GM23338 (cell line): ENCODE data around the gene AEBP2. TPM values are rescaled to one million over a fixed set of nuclear protein-coding genes. Genes with fewer than 3 reads are reported as not detected.
A peak's percentile ranks its signal among the peaks of the same experiment; 100 is the strongest.

Experiments
- ATAC-seq: fragments of 200-7000 bp; cut with Tn5 transposase; 3 replicates; pipeline ENCODE4 v1.9.1; 2020
- DNase-seq: peaks from one replicate; pipeline ENCODE4 v3.0.0-alpha.2; 2015; ENCODE audit warnings: low spot score
- H2AFZ ChIP-seq: fragments of 200-600 bp; sonication (generic); 2 replicates; pipeline ENCODE4 v1.8.0; 2016; ENCODE audit warnings: antibody characterized with exemption, mild to moderate bottlenecking, moderate library complexity
- H3F3A ChIP-seq: fragments of 200-600 bp; sonication (generic); replicated peaks from 2 replicates; pipeline ENCODE4 v1.8.0; 2017; ENCODE audit warnings: antibody characterized with exemption, mixed run types, low read depth
- H3K27ac ChIP-seq: fragments of 200-600 bp; sonication (generic); 2 replicates; pipeline ENCODE4 v1.6.1; 2016; ENCODE audit warnings: low read depth
- H3K27me3 ChIP-seq: fragments of 200-600 bp; sonication (generic); 2 replicates; pipeline ENCODE4 v1.8.0; 2016; ENCODE audit warnings: mild to moderate bottlenecking, mixed run types, moderate library complexity; ENCODE audit not compliant: insufficient read depth
- H3K36me3 ChIP-seq: fragments of 200-600 bp; sonication (generic); 2 replicates; pipeline ENCODE4 v1.8.0; 2016; ENCODE audit warnings: mild to moderate bottlenecking; ENCODE audit not compliant: insufficient read depth
- H3K4me1 ChIP-seq: fragments of 200-600 bp; sonication (generic); 2 replicates; pipeline ENCODE4 v1.8.0; 2016; ENCODE audit warnings: mild to moderate bottlenecking, moderate library complexity; ENCODE audit not compliant: insufficient read depth
- H3K4me2 ChIP-seq: fragments of 200-600 bp; sonication (generic); 2 replicates; pipeline ENCODE4 v1.7.1; 2017; ENCODE audit warnings: mixed run types
- H3K4me3 ChIP-seq: fragments of 200-600 bp; sonication (generic); 2 replicates; pipeline ENCODE4 v1.6.1; 2016; ENCODE audit warnings: mixed run types
- H3K79me2 ChIP-seq: fragments of 200-600 bp; sonication (generic); replicated peaks from 2 replicates; pipeline ENCODE4 v1.8.0; 2017; ENCODE audit warnings: mild to moderate bottlenecking; ENCODE audit not compliant: insufficient read depth
- H3K9me2 ChIP-seq: fragments of 200-600 bp; sonication (generic); 2 replicates; pipeline ENCODE4 v1.8.0; 2017; ENCODE audit not compliant: insufficient read depth
- H4K20me1 ChIP-seq: fragments of 200-600 bp; sonication (generic); replicated peaks from 2 replicates; pipeline ENCODE4 v1.8.0; 2017; ENCODE audit warnings: mild to moderate bottlenecking; ENCODE audit not compliant: insufficient read depth
- H3K27ac Mint-ChIP-seq: 2 replicates; pipeline ENCODE4 v1.8.0; 2020; ENCODE audit warnings: inconsistent platforms, mild to moderate bottlenecking, moderate library complexity, mixed read lengths
- H3K27me3 Mint-ChIP-seq: 3 replicates; pipeline ENCODE4 v1.8.0; 2022; ENCODE audit warnings: low read depth, mild to moderate bottlenecking, moderate library complexity, mixed read lengths, inconsistent platforms; ENCODE audit not compliant: insufficient read depth, poor library complexity
- H3K36me3 Mint-ChIP-seq: 3 replicates; pipeline ENCODE4 v1.8.0; 2021; ENCODE audit warnings: low read depth, mild to moderate bottlenecking, inconsistent platforms, moderate library complexity, mixed read lengths
- H3K4me1 Mint-ChIP-seq: 3 replicates; pipeline ENCODE4 v1.8.0; 2020; ENCODE audit warnings: mild to moderate bottlenecking, inconsistent platforms, mixed read lengths
- H3K4me3 Mint-ChIP-seq: 3 replicates; pipeline ENCODE4 v1.8.0; 2021; ENCODE audit warnings: moderate library complexity, mild to moderate bottlenecking, inconsistent platforms, mixed read lengths
- H3K9me3 Mint-ChIP-seq: 3 replicates; pipeline ENCODE4 v1.8.0; 2020; ENCODE audit warnings: moderate library complexity, mild to moderate bottlenecking, inconsistent platforms, mixed read lengths
- CREB1 ChIP-seq: fragments of 250-450 bp; sonication (Bioruptor Pico); IDR thresholded peaks from 2 replicates; pipeline ENCODE4 v1.5.0; 2020; ENCODE audit warnings: low read depth, mild to moderate bottlenecking, moderate library complexity
- CTCF ChIP-seq, 2 experiments: fragments of 200-600 bp in 1 of 2; sonication (generic) in 1 of 2; conservative IDR thresholded peaks; 2 replicates each; pipeline versions ENCODE4 v1.5.1 to v1.6.1; 2016 to 2017; ENCODE audit warnings: antibody characterized with exemption in 2 of 2, low read depth in 2 of 2, mild to moderate bottlenecking in 2 of 2, moderate library complexity in 1 of 2
- ETS1 ChIP-seq: IDR thresholded peaks from 2 replicates; pipeline ENCODE4 v1.6.1; 2016; ENCODE audit warnings: antibody characterized with exemption
- EZH2 ChIP-seq: fragments of 200-600 bp; sonication (generic); IDR thresholded peaks from one replicate; pipeline ENCODE4 v1.8.0; 2017; ENCODE audit warnings: antibody characterized with exemption, mild to moderate bottlenecking, low read depth; ENCODE audit not compliant: unreplicated experiment
- EZH2phosphoT487 ChIP-seq: fragments of 200-600 bp; sonication (generic); IDR thresholded peaks from one replicate; pipeline ENCODE4 v1.8.1; 2018; ENCODE audit warnings: antibody characterized with exemption; ENCODE audit not compliant: unreplicated experiment
- JUNB ChIP-seq: IDR thresholded peaks from one replicate; pipeline ENCODE4 v1.6.1; 2016; ENCODE audit warnings: antibody characterized with exemption; ENCODE audit not compliant: unreplicated experiment
- NANOG ChIP-seq: IDR thresholded peaks from 2 replicates; pipeline ENCODE4 v1.6.1; 2016; ENCODE audit warnings: antibody characterized with exemption, borderline replicate concordance
- POLR2AphosphoS5 ChIP-seq: IDR thresholded peaks from 2 replicates; pipeline ENCODE4 v1.6.1; 2016; ENCODE audit warnings: antibody characterized with exemption, low read depth
- REST ChIP-seq: IDR thresholded peaks from one replicate; pipeline ENCODE4 v1.6.1; 2018; ENCODE audit warnings: antibody characterized with exemption; ENCODE audit not compliant: unreplicated experiment
- STAT1 ChIP-seq: IDR thresholded peaks from one replicate; pipeline ENCODE4 v1.6.1; 2016; ENCODE audit warnings: antibody characterized with exemption; ENCODE audit not compliant: unreplicated experiment
- ZNF114 ChIP-seq: fragments of 250-450 bp; sonication (Bioruptor Pico); IDR thresholded peaks from 2 replicates; pipeline ENCODE4 v1.5.0; 2020; ENCODE audit warnings: mild to moderate bottlenecking, moderate library complexity
- ZNF331 ChIP-seq: fragments of 250-450 bp; sonication (Bioruptor Pico); IDR thresholded peaks from 2 replicates; pipeline ENCODE4 v1.5.0; 2020; ENCODE audit warnings: low read depth, mild to moderate bottlenecking, moderate library complexity
- ZNF462 ChIP-seq: fragments of 250-450 bp; sonication (Bioruptor Pico); IDR thresholded peaks from 2 replicates; pipeline ENCODE4 v1.5.0; 2020; ENCODE audit warnings: mild to moderate bottlenecking, moderate library complexity
- polyA plus RNA-seq: library from polyadenylated mRNA; unstranded; fragments of >200 nt; fragmentation: Nextera tagmentation; extraction: Ambion mirVana; gene quantifications from 2 replicates; pipeline ENCODE4 v1.2.1, GENCODE V29; 2016
- total RNA-seq: library from RNA; depleted of rRNA; stranded (reverse); fragments of >200 nt; shearing (Covaris generic); gene quantifications from 2 replicates; pipeline ENCODE4 v1.2.3, GENCODE V29; 2014

Gene AEBP2
- total and polyA plus RNA-seq, 2 experiments from 2014 or later, result 39.3 to 48.1 TPM

DNA sequence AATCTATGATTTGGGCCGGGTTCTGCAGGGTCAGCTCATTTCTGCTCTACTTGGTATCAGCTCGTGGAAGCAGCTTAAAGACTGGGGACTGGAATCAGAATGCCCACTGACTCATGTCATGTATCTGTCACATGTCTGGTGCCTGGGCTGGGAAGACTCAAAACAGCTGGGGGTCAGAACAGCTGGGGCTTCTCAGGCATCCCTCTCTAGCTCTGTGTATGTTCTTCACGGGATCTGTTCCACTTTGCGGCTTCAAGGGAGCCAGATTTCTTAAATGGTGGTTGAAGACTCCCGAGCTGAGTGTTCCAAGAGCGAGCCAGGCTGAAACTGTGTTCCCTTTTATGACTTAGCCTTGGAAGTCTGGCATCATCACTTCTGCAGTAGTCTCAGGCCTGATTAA, 11.9 kb downstream of the AEBP2 start:
- peaks cover 38% of the 10 kb centered on the region for H3K36me3 Mint-ChIP-seq
- peaks cover 62% of the 10 kb centered on the region for H3K4me1 Mint-ChIP-seq
- Histone ChIP-seq H4K20me1 (peaks cover 88% of the 10 kb centered on the region), H3K27me3 (no peaks in the 10 kb centered on the region), H2AFZ (no peak overlapping the region), H3K27ac (no peak overlapping the region), H3F3A (no peaks in the 10 kb centered on the region), H3K9me2 (no peaks in the 10 kb centered on the region), H3K4me2 (no peak overlapping the region), H3K4me1 (peaks cover 39% of the 10 kb centered on the region), H3K36me3 (no peaks in the 10 kb centered on the region), H3K79me2 (peaks cover 100% of the 10 kb centered on the region), H3K4me3 (no peak overlapping the region)
- H3K27me3 Mint-ChIP-seq, result no peaks in the 10 kb centered on the region
- DNase-seq, result no peak
- no peaks in the 10 kb centered on the region; the same call in 2 of the 3 replicates for H3K9me3 Mint-ChIP-seq
- no peak overlapping the region for H3K4me3 Mint-ChIP-seq
- peak overlapping the region; percentile 37; the same call in 1 of the 2 replicates for H3K27ac Mint-ChIP-seq
- ATAC-seq, result peak; percentile 19; the same call in 2 of the 3 replicates
- TF ChIP-seq EZH2 (no peak), REST (no peak), ZNF462 (CRISPR knock-in tag) (no peak), ETS1 (no peak), CREB1 (CRISPR knock-in tag) (no peak), NANOG (no peak), POLR2AphosphoS5 (no peak), JUNB (no peak), STAT1 (no peak), ZNF114 (CRISPR knock-in tag) (no peak), EZH2phosphoT487 (no peak), ZNF331 (no peak), CTCF (conservative IDR thresholded peaks at IDR 0.05; ENCODE audit: low read depth in 2 of 2) (no peak)
